Measurements from ENCODE around the gene RAB3B. TPM values are rescaled to one million over a fixed set of nuclear protein-coding genes. Genes with fewer than 3 reads are reported as not detected.

Gene RAB3B
- total and polyA plus RNA-seq, 9 of the 15 experiments (the other 6 are each of a cell fraction or from before 2014, with no cell fraction given): 0.07 to 0.47 (median 0.27) TPM

DNA sequence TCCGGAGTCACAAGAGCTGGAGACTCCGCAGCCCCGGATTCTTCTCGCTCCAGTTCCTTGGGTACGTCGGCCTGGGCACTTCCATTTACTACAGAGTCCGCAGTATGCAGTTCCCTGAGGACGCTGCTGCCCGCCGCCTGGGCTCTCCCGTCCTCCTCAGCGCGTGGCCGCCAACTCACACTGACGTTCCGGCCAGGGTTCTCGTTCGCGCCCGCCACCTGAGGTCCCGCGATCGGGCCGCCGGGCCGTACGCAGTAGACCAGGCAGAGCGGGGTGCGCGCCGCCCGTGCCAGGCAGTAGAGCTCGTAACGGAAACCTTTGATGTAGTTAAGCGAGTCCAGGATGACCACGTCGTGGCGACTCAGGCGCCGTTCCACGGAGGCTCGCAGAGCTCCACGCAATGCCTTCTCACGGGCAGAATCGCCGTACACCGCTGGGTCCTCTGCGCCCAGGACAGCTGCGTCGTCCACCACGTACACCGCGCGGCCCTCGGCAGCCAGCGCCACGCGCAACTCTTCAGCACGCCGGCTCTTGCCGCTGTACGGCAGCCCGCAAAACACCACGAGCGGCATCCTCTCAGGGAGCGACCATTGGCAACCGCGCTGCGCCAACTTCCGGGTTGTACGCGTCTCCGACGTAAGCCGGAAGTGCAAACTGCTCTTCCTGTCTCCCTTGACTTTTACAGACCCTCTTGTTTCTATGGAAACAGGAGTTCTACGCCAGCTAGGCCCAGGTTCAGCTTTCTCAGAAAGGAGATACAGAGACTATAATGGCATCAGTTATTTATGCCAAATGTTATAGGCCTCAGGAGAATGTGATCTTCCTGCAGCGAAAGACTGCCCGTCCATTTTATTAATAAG, 42.9 kb upstream of the RAB3B start, which contains the start of gene KTI12 (continued):
- TF ChIP-seq, protein P1, sequence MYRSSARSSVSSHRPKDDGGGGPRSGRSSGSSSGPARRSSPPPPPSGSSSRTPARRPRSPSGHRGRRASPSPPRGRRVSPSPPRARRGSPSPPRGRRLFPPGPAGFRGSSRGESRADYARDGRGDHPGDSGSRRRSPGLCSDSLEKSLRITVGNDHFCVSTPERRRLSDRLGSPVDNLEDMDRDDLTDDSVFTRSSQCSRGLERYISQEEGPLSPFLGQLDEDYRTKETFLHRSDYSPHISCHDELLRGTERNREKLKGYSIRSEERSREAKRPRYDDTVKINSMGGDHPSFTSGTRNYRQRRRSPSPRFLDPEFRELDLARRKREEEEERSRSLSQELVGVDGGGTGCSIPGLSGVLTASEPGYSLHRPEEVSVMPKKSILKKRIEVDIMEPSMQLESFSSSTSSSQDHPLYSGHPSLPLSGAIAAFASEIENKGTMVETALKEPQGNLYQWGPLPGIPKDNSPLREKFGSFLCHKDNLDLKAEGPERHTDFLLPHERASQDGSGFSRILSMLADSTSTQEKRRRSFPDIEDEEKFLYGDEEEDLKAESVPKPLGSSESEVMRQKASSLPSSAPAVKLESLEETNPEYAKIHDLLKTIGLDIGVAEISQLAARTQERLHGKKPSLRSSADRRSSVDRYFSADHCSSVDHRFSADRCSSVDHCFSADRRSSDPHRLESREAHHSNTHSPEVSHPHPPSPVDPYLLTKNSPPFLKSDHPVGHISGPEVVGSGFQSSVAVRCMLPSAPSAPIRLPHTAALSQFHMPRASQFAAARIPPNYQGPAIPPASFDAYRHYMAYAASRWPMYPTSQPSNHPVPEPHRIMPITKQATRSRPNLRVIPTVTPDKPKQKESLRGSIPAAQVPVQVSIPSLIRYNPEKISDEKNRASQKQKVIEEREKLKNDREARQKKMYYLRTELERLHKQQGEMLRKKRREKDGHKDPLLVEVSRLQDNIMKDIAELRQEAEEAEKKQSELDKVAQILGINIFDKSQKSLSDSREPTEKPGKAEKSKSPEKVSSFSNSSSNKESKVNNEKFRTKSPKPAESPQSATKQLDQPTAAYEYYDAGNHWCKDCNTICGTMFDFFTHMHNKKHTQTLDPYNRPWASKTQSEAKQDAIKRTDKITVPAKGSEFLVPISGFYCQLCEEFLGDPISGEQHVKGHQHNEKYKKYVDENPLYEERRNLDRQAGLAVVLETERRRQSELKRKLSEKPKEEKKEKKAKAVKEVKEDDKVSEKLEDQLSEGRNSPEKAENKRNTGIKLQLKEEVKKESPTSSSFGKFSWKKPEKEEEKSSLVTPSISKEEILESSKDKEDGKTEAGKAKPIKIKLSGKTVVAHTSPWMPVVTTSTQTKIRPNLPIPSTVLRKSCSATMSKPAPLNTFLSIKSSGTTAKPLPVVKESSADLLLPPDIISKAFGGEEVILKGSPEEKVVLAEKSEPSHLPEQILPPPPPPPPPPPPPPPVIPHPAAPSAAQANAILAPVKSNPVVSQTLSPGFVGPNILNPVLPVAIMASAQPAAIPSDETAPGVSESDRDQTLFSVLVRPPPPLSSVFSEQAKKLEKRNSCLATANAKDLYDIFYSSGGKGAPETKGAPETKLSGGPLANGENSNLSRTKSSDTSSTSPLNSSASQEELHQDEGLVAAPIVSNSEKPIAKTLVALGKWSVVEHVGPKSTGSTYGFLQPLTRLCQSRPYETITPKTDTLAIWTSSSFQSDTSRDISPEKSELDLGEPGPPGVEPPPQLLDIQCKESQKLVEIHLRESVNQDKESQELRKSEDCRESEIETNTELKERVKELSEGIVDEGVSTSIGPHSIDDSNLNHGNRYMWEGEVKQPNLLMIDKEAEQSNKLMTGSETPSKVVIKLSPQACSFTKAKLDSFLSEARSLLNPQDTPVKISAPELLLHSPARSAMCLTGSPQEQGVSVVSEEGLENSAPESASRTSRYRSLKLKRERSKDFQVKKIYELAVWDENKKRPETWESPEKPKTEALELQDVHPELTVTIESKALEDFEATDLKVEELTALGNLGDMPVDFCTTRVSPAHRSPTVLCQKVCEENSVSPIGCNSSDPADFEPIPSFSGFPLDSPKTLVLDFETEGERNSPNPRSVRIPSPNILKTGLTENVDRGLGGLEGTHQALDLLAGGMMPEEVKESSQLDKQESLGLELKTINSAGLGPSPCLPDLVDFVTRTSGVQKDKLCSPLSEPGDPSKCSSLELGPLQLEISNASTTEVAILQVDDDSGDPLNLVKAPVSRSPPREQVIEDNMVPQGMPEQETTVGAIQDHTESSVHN (IDR thresholded peaks at IDR 0.05; ENCODE audit: borderline replicate concordance in 1 of 2, low read depth in 1 of 2): no peak
- TF ChIP-seq, protein P2, sequence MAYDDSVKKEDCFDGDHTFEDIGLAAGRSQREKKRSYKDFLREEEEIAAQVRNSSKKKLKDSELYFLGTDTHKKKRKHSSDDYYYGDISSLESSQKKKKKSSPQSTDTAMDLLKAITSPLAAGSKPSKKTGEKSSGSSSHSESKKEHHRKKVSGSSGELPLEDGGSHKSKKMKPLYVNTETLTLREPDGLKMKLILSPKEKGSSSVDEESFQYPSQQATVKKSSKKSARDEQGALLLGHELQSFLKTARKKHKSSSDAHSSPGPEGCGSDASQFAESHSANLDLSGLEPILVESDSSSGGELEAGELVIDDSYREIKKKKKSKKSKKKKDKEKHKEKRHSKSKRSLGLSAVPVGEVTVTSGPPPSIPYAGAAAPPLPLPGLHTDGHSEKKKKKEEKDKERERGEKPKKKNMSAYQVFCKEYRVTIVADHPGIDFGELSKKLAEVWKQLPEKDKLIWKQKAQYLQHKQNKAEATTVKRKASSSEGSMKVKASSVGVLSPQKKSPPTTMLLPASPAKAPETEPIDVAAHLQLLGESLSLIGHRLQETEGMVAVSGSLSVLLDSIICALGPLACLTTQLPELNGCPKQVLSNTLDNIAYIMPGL (CRISPR knock-in tag; IDR thresholded peaks at IDR 0.05): peak; percentile 87
- TF ChIP-seq, protein P3, sequence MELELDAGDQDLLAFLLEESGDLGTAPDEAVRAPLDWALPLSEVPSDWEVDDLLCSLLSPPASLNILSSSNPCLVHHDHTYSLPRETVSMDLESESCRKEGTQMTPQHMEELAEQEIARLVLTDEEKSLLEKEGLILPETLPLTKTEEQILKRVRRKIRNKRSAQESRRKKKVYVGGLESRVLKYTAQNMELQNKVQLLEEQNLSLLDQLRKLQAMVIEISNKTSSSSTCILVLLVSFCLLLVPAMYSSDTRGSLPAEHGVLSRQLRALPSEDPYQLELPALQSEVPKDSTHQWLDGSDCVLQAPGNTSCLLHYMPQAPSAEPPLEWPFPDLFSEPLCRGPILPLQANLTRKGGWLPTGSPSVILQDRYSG (tag; conservative IDR thresholded peaks at IDR 0.05; ENCODE audit: low read depth): no peak
- TF ChIP-seq NR2C2 (CRISPR knock-in tag; IDR thresholded peaks at IDR 0.05) (peak; percentile 84), NR2C2 (tag; IDR thresholded peaks at IDR 0.05) (peak; percentile 96), ZNF3 (CRISPR knock-in tag; IDR thresholded peaks at IDR 0.05) (0 out of 2 replicates have a peak, but pooled peaks have one; percentile 24), MBD2 (IDR thresholded peaks at IDR 0.05; ENCODE audit: borderline replicate concordance, low read depth) (peak; percentile 49; the same call in 1 of the 2 replicates), SNRNP70 (optimal IDR thresholded peaks at IDR 0.05; ENCODE audit: low read depth, low read length) (no peak), CREB1 (IDR thresholded peaks at IDR 0.05) (peak; percentile 87), CREB1 (CRISPR knock-in tag; IDR thresholded peaks at IDR 0.05) (peak; percentile 81), SMAD1 (IDR thresholded peaks at IDR 0.05; ENCODE audit: low read depth, low read length, partially characterized antibody) (no peak)
- TF ChIP-seq, protein P4, sequence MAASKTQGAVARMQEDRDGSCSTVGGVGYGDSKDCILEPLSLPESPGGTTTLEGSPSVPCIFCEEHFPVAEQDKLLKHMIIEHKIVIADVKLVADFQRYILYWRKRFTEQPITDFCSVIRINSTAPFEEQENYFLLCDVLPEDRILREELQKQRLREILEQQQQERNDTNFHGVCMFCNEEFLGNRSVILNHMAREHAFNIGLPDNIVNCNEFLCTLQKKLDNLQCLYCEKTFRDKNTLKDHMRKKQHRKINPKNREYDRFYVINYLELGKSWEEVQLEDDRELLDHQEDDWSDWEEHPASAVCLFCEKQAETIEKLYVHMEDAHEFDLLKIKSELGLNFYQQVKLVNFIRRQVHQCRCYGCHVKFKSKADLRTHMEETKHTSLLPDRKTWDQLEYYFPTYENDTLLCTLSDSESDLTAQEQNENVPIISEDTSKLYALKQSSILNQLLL (CRISPR knock-in tag; IDR thresholded peaks at IDR 0.05; ENCODE audit: borderline replicate concordance): no peak
